GM21447 (cell line): Measurements from ENCODE around the gene MPV17L2.

Experiments
- ATAC-seq: cut with Tn5 transposase; IDR thresholded peaks from one replicate; pipeline ENCODE4 v1.9.1; 2021; ENCODE audit not compliant: unreplicated experiment

Gene MPV17L2

DNA sequence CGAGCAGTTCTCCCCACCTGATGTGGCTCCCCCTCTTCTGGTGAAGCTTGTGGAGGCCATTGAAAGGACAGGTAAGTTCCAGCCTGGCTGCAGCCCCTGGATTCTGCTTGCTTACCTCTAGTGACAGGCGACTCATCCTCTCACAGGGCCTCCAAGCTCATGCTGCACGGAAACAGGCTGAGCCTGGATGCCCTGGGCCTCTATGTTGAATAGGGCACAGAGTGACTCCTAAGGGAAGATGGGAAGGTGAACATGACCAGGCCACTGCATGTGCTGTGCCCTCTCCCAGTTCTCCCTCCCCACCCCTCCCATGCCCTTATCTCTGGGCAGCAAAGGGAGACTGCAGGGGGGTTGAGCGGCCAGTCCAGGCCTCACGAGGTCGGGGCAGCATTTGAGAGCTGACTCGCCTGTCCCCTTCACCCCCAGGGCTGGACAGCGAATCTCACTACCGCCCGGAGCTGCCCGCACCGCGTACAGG is 32.5 kb upstream of the MPV17L2 start:
- no peak for ATAC-seq

DNA sequence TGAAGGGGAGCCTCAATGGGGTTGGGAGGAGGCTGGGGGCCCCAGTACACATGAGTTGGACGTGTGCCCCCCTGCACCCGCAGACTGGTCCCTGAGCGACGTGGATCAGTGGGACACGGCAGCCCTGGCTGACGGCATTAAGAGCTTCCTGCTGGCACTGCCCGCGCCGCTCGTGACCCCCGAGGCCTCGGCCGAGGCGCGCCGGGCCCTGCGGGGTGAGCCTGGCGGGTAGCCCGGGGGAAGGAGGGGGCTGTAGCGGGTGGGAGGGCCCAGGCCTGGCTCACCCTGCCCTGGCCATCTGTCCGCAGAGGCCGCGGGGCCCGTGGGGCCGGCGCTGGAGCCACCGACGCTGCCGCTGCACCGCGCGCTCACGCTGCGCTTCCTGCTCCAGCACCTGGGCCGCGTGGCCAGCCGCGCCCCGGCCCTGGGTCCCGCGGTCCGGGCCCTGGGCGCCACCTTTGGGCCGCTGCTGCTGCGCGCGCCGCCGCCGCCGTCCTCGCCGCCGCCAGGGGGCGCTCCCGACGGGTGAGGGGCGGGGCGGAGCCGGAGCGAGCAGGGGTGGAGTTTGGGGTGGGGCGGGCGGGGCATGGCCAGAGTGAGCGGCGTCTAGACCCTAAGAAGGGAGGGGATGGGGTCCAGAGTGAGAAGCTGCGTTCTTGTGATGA is 31.9 kb upstream of the MPV17L2 start:
- ATAC-seq, result peak; percentile 61

DNA sequence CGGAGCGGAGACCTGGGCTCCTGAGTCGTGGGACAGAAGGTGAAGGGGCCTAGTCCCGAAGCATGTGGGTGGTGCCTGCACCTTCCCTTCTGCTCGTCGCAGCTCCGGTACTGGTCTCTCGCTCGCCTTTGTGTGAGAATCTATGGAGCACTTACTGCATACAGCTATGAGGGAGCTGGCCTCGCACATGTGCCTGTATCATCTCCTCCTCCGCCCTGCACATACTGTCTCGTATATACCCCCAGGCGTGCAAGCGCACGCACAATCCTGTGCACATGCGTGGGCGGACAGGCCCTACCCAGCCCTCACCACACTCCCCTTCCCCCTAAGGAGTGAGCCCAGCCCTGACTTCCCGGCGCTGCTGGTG is 31.4 kb upstream of the MPV17L2 start:
- ATAC-seq, result no peak

DNA sequence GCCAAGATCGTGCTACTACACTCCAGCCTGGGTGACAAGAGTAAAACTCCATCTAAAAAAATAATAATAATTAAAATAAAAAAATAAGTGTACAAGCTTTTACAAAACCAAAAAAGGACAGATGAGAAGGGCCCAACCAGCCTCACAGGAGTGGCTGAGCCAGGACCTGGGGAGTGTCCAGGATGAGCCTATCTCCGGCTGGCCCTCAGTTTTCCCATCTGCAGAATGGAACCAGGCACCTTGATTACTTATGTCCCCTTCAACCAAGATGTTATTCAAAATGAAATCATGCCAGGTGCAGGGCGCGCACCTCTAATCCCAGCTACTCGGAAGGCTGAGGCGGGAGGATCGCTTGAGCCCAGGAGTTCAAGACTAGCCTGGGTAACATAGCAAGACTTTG is 28.9 kb upstream of the MPV17L2 start:
- no peak for ATAC-seq

DNA sequence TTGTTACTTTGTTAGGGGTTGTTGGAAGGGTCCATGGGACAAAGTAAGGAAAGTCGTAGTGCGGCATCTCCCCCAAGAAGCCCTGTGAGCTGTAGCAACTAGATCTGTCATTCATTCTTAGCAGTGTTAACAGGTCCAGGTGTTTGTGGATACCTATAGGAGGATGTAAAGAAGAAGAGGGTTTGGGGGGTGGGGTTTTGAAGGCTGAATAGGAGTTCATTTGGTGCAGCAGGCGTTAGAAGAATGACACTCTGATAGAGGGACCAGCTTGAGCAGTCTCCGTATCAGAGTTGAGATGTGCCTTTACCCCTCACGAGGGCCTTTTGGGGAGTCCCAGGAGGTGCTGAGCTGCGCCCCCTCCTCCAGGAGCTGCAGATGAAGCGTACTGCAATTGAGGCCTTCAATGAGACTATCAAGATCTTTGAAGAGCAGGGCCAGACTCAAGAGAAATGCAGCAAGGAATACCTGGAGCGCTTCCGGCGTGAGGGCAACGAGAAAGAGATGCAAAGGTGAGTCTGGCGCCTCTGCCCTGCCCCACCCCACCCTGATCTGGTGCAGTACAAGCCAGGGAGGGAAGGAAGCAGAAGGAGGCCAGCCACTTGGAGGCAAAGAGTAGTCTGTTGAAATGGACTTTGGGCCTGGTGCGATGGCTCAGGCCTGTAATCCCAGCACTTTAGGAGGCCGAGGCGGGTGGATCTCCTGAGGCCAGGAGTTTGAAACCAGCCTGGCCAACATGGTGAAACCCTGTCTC is 27.0 kb upstream of the MPV17L2 start:
- no peak for ATAC-seq

DNA sequence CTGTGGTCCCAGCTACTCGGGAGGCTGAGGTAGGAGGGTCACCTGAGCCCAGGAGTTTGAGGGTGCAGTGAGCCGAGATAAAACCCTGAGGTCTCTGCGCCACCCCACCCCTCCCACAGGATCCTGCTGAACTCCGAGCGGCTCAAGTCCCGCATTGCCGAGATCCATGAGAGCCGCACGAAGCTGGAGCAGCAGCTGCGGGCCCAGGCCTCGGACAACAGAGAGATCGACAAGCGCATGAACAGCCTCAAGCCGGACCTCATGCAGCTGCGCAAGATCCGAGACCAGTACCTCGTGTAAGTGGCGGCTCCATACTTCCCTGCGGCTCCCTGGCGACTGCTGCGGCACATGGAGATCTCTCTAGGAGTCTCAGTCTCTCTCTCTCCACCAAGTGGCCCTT is 26.0 kb upstream of the MPV17L2 start:
- ATAC-seq, result no peak

DNA sequence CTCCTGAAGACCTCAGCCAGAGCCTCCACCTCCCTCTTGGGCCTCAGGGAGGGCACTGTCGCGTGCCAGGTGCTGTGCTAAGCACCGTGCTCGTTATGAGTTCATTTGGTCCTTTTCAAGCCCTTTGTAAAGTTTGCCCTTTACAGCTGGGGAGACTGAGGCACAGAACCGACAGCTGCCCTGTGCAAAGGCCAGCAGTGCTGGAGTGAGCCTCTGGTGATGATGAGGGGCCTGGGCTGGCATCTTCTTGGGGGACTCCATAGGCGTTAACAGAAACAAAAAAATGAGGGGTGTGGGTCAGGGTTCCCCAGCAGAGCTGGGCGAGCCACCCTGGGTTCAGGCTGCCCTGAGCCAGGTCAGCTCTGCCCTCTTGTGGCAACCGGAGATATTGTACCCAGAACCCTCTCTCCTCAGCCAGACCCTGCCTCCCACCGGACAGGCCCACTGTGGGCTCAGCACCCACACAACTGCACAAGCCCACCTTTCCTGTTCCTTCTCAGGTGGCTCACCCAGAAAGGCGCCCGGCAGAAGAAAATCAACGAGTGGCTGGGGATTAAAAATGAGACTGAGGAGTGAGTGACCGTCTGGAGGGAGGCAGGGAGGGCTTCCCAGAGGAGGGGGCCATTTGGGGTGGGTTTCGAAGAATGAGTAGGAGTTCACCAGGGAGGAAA is 24.9 kb upstream of the MPV17L2 start:
- ATAC-seq, result no peak

DNA sequence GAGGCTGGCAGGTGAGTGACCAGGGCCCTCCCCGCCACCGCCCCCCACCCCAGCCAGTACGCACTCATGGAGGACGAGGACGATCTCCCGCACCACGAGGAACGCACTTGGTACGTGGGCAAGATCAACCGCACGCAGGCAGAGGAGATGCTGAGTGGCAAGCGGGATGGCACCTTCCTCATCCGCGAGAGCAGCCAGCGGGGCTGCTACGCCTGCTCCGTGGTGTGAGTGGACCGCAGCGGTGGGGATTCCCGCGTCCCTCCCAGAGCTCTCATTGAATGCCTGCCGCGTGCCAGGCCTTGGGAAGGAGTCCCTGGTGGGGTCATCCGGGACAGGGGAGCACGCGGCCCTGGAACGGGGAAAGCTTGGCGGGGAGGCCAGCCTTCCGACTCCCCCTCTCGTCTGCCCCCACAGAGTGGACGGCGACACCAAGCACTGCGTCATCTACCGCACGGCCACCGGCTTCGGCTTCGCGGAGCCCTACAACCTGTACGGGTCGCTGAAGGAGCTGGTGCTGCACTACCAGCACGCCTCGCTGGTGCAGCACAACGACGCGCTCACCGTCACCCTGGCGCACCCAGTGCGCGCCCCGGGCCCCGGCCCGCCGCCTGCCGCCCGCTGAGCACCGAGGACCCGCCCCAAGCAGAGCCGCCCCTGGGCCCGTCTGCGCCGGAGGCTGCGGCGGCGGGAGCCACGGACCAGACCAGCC is 24.2 kb upstream of the MPV17L2 start:
- no peak for ATAC-seq

DNA sequence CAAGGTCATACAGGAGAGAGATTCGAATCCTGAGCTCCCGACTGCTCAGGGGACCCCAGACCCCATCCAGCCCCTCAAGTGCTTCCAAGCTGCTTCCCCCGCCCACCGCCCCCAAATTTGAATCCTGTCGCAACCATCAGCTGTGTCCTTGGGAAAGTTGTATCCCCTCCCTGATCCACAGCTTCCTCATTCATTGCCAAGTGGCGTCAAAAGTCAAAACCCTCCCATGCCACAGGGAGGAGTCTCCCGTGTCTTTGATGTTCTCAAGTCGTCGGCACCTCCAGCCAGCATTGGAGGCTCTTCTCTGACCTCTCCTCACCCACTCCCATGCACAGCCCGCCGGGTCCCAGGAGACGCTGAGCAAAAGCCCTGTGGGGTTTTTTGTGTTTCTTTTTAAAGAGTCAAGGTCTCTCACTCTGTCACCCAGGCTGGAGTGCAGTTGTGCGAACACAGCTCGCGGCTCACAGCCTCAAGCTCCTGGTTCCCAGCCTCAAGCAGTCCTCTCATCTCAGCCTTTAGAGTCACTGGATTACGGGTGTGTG is 22.2 kb upstream of the MPV17L2 start:
- ATAC-seq, result no peak

DNA sequence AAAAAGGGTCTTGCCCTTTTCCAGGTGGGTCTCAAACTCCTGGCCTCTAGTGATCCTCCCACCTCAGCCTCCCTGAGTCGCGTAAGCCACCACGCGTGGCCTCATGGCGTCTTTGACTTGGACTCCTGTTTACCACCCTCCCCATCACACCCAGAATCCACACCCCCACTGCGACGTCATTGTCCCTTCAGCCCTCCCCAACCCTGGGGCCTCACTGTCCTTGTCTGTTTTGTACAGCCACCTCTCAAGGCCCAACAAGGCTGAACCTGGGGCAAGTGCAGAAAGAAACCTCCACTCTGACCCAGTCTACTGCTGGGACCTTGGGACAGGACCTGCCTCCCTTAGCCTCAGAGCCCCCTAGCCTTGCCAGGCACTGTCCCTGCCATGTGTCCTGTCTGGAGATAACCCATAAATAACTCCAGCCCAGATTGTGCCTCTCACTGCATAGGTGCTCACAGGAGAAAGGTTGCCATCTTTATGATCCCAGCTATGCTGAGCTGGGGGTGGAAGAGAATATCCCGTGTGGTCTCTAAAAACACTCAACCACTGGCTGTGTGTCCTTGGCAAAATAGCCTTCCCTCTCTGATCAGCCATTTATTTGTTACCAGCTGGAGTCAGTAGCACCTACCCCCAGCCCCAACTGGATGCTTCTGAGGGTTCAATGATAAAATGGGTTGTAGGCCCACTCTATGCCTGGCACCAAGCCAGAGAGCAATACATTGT is 21.3 kb upstream of the MPV17L2 start:
- ATAC-seq, result no peak

DNA sequence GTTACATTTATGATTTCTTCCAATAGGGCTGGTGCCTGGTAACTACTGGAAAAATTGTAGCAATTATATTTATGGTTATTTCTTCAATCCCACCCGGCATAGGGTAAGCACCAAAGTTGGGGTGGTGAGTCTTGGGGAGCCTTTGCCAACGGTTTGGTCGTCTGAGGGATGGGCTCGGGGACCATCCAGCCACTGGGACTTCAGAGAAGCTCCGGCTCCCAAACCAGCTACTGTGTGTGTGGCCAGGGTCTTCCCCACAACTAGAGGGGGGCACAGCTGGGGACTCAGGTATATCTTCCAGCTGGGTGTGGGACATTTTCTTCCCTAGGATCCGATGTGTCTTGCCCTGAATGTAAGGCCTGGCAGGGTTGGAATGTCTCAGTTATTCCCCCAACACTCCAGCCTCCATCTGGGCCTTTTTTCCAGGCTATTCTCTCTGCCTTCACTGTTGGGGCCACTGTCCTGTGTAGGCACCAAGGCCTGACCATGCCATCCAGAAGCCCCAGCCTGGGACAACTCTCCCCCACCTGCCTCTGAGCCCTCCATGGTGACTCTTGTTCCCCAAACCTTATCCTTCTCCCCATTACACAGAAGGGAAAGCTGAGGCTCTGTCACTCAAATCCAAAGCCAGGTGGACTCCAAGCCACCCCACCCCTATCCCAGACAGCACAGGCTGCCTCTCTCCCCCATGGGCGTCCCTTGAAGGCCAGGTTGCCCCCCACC is 20.5 kb upstream of the MPV17L2 start:
- ATAC-seq, result no peak

DNA sequence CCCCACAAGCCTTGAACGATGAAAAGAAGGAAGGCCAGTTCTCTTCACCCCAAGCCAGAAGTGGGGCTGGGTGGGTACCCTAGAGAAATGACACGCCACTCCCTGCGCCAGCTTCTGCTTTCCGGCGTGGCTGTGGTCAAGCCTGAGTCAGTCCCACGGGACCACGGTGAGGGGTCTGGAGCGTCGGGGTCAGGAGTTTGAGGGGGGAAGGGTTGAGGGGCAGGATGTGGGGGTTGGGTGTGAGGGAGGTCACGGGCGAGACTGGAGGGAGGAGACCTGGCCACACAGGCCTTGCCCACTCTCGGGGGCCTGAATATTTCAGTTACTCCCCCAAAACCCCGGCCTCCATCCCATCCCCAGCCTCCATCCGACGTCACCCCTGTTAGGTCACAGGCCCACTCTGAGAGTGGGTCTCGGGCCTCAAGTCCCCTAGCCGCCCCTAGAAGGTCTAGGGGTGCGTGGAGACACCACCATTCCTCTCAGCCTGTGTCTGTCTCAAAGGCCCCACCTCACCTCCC is 19.9 kb upstream of the MPV17L2 start:
- peak; percentile 3 for ATAC-seq

DNA sequence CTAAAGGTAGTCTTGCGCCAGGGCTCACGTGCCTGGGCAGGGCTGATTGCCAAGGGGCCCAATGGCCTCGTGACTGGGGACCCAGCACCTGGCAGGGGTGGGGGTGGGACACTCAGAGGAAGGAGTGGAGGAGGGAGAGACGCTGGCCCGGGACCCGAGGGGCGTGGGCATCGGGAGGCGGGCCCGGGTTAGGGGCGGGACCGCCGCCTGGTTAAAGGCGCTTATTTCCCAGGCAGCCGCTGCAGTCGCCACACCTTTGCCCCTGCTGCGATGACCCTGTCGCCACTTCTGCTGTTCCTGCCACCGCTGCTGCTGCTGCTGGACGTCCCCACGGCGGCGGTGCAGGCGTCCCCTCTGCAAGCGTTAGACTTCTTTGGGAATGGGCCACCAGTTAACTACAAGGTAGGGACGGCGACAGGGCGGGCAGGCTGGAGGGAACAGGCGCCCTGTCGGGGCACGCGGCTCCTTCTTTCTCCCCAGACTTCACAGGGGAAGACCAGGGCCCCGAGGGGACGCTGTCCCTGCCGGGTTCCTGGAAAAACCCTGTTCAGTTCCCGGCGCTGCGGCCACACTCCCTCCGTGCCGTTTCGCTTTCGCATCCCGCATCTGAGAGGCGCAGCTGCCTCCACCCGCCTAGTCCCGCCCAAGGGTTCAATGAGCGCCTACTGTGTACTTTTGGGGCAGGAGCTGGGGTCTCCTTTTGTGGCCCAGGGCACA is 19.3 kb upstream of the MPV17L2 start, which contains the start of gene IFI30:
IFI30 (plus strand) TSS at position 242 of the 717 bp plus-strand sequence; CDS start at position 271, 29 bp downstream.
- peak; percentile 49 for ATAC-seq

DNA sequence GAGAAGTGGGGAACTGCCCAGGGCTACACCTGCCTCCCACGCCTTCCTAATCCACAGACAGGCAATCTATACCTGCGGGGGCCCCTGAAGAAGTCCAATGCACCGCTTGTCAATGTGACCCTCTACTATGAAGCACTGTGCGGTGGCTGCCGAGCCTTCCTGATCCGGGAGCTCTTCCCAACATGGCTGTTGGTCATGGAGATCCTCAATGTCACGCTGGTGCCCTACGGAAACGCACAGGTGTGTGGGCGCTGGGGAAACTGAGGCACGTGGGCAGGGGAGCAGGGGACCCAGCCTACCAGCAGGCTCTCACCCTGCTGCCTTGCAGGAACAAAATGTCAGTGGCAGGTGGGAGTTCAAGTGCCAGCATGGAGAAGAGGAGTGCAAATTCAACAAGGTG is 18.0 kb upstream of the MPV17L2 start:
- ATAC-seq, result no peak

DNA sequence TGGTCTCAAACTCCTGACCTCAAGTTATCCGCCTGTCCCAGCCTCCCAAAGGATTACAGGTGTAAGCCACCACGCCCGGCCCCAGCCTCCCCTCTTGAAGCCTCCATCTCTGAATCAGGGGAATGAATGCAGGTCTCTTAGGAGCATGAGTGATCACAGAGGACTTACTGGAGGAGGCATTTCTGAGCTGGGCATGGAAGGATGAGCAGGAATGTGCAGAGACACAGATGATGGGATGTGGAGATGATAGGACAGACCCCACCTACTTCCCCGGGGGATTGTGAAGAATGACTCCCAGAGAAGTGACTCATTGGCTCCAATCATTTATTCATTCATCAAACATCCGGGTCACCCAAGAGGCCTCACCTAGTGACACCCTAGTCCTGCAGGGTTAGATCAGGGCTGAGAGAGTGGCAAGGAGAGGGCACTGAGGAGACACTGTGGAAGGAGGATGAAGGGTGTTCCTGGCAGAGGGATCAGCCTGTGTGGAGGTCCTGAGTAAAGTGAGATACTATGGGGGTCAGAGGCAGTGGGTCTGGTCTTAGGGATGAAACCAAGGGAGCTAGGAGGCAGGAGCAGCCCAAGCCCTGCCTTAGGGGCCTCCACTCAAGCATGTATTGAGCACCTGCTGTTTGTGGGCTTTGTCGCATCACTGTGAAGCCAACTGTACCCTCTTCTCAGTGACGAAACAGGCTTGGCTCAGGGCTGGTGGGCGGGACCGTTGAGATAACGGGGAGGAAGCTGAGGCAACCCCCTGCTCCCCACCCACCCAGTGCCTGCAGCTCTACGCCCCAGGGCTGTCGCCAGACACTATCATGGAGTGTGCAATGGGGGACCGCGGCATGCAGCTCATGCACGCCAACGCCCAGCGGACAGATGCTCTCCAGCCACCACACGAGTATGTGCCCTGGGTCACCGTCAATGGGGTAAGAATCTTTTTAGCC is 16.4 kb upstream of the MPV17L2 start:
- ATAC-seq, result no peak

DNA sequence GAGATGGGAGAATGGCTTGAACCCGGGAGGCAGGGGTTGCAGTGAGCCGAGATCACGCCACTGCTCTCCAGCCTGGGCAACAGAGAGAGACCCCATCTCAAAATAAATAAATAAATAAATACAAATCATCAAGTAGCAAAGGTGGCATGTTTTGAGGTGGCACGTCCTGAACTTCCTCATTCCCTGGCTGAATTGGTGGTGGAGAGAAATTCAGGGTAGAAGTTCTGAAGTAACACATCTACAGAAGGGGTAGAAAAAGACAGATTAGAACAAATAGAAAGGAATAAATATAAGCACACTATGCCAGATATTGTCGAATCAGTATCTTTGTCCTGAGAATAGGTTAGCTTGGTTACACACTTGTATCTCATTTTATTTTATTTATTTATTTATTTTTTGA is 13.1 kb upstream of the MPV17L2 start:
- ATAC-seq, result no peak

DNA sequence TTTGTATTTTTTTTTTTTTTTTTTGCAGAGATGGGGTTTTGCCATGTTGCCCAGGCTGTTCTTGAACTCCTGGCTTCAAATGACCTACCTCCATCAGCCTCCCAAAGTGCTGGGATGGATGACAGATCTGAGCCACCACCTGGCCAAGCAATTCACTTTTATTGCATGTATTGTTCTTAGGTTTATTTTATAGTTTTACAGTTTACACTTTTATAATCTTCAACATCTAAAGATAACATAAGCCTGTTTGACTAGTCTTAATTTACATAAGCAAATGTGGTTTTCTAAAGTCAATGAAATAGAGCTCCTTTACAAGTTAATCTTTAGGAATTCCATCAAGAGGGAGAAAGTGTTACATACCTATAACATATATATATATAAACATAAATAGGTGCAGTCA is 9.5 kb upstream of the MPV17L2 start:
- ATAC-seq, result no peak

DNA sequence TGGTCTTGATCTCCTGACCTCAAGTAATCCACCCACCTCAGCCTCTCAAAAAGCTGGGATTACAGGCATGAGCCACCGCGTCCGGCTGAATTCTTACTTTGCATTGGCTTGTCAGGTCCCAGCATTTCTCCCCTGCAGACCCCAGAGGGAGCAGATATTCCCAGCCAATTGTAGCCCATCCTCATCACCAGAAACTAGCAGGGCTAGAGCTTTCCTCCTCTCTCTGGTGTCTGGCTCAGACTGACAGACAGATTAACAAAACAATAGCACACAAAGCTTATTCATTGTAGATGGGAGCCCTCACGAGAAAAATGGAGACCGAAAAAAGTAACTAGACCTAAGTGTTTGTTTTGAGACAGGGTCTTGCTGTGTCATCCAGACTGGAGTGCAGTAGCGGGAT is 7.5 kb upstream of the MPV17L2 start:
- ATAC-seq, result no peak
